Measurements from ENCODE around the gene ZBTB16.

ZBTB16 gene

DNA sequence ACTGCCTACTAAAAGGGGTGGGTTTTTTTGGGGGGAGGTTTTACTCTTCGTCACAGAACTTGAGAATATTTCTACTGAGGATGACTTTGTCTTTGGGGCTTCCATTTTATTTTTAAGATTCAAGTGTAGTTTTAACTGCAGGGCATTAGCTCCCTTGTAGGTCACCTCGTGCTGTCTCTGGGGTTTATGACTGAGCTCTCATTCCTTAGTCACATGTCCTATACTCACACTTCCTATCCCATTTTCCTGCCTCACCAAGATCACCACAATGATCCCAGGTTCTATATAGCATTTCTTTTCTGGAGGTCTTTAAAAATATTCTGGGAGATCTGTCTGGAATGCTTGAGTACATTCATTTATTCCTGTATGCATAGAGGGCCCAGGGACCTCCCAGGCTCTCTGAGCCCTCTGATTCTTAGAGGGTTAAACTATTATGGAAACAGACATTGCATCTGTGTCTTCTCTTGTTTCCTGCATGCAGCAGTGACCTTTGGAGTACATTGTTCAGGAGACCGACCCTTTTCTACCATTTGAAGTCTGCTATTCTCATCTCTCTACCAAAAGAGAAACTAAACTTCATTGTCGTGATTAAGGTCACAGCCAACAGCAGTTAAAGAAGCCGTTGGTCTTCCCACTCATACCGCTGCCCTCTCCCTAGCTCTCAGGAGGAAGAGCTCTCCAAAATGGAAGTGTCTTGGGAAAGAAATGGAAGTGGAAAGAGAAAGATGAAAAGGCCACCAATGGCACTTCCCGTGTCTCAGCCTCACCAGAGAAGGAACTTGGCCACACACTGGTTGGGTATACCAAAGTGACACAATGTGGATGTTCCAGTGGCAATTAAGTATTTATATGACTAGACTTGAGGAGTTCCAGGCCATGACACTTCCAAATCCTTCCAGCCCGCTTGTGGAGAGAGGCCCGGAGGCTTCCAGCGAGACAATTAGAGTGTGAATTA lies 77.5 kb downstream of the ZBTB16 start:
- TF ChIP-seq, protein P1, sequence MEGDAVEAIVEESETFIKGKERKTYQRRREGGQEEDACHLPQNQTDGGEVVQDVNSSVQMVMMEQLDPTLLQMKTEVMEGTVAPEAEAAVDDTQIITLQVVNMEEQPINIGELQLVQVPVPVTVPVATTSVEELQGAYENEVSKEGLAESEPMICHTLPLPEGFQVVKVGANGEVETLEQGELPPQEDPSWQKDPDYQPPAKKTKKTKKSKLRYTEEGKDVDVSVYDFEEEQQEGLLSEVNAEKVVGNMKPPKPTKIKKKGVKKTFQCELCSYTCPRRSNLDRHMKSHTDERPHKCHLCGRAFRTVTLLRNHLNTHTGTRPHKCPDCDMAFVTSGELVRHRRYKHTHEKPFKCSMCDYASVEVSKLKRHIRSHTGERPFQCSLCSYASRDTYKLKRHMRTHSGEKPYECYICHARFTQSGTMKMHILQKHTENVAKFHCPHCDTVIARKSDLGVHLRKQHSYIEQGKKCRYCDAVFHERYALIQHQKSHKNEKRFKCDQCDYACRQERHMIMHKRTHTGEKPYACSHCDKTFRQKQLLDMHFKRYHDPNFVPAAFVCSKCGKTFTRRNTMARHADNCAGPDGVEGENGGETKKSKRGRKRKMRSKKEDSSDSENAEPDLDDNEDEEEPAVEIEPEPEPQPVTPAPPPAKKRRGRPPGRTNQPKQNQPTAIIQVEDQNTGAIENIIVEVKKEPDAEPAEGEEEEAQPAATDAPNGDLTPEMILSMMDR (IDR thresholded peaks at IDR 0.05; ENCODE audit: extremely low read depth, insufficient read depth, missing control alignments) = no peak
- in situ Hi-C loops (cut with MboI; ENCODE audit: low pct_unique_long_range_greater_than_20kb, low sequenced_read_pairs, unreplicated experiment) = no loop called here
- DNase-seq (ENCODE audit: low spot score) = no peak

DNA sequence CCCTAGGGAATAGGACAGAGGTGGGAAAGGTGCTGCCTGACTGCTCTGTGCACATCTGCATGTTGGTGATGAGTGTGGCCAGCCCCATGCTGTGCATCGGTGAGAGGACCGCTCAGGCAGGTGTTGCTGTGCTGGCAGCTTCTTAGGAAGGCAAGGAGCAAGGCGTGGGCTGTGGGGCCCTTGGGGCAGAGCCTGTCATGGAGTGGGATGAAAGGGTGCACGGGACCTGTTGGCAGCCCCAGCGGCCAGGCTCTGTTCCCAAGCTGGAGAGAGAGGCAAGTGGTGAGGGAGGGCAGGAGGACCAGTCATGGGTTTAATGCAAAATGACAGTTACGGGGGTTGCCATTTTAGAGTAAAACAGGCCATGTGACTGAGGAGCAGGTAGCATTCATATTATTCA lies 78.3 kb downstream of the ZBTB16 start:
- TF ChIP-seq, protein P1 (IDR thresholded peaks at IDR 0.05; ENCODE audit: extremely low read depth, insufficient read depth, missing control alignments) = no peak
- no peak for DNase-seq (ENCODE audit: low spot score)
- in situ Hi-C loops (cut with MboI; ENCODE audit: low pct_unique_long_range_greater_than_20kb, low sequenced_read_pairs, unreplicated experiment) = no loop called here

DNA sequence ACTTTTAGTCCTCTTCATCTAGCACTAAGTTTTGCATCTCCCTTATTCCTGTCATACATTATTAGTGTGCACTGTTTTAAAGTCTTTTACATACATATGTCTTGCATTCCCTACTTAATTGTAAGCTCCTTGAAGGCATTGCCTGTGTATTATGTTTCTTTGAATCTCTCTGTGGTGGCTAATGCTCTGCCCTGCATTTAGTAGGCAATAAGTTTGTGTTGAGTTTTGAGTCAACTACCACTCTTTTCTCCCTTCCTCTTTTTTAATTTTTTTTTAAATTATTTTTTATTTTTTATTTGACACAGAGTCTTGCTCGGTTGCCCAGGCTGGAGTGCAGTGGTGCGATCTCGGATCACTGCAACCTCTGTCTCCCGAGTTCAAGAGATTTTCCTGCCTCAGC lies 78.9 kb downstream of the ZBTB16 start:
- TF ChIP-seq, protein P1 (IDR thresholded peaks at IDR 0.05; ENCODE audit: extremely low read depth, insufficient read depth, missing control alignments) = no peak
- no peak for DNase-seq (ENCODE audit: low spot score)
- in situ Hi-C loops (cut with MboI; ENCODE audit: low pct_unique_long_range_greater_than_20kb, low sequenced_read_pairs, unreplicated experiment) = no loop called here

DNA sequence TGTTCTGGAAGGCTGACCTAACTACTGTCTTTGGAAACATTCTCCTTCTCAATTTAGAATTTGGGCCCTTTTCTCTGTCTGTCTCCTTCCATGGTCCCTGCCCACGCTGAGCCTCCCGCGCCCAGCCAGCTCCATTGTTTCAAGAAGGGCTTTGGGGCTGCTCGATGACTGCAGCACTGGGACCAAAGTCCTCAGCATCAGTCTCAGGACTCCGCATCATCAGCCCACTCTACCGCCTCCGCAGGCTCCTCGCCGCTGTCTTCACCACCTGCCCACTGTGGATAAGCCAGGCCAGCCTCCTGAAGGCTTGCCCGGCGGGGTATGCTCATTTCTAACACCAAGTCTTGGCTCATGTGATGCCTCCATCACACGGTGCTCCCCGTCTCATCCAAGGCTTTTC lies 81.3 kb downstream of the ZBTB16 start:
- in situ Hi-C loops (cut with MboI; ENCODE audit: low pct_unique_long_range_greater_than_20kb, low sequenced_read_pairs, unreplicated experiment) = no loop called here
- DNase-seq (ENCODE audit: low spot score) = no peak
- TF ChIP-seq, protein P1 (IDR thresholded peaks at IDR 0.05; ENCODE audit: extremely low read depth, insufficient read depth, missing control alignments) = no peak

DNA sequence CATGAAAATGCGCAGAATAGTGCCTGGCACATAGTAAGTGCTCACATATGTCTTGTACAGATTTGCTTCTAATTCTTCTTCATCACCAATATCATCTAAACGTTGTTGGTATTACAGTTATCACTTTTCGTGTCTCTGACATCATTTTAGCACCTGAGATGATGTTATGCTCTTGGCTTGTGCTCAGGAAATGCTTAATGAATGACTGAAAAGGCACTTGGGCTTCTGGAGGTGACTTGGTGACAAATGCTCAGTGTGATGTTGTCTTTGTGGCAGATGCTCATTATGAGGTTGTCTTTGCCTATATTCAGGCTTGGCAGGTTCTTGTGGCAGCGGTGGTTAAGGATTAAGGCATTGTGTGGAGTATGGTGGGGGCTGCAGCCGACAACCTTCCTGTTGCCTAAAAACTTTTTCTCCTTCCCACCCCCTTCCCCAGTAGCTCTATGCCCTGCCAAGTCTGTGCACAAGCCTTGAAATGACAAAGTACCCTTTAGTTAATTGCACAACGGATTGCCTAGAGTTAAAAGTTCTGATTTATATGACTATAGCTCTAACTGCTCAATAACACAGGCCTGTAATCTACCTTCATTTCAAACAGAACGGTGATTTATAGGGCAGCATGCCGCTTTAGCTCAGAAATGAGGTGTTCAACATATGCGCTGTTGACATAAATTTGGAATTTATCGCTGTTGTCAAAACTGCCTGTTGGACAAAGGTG lies 82.5 kb downstream of the ZBTB16 start:
- DNase-seq (ENCODE audit: low spot score) = no peak
- TF ChIP-seq, protein P1 (IDR thresholded peaks at IDR 0.05; ENCODE audit: extremely low read depth, insufficient read depth, missing control alignments) = no peak
- in situ Hi-C loops (cut with MboI; ENCODE audit: low pct_unique_long_range_greater_than_20kb, low sequenced_read_pairs, unreplicated experiment) = no loop called here

DNA sequence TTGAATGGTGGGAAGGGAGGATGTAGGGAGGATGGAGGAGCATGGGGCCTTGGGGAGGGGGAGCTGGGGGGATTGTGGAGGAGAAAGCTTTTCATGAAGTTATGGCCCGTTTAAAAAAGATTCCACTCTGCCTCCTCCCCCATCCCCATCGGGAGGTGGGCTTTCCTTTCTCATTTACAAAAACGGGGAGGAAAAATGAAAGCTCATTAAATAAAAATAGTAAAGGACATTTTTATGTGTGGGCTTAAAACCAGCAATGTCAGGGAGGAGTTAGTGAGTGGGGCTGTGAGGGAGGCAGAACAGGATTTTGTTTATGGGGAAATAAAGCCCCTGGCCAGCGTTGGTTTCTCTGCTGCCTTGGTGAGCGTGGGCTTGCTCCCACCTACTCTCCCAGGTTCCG lies 83.2 kb downstream of the ZBTB16 start:
- no peak for DNase-seq (ENCODE audit: low spot score)
- TF ChIP-seq, protein P1 (IDR thresholded peaks at IDR 0.05; ENCODE audit: extremely low read depth, insufficient read depth, missing control alignments) = no peak
- in situ Hi-C loops (cut with MboI; ENCODE audit: low pct_unique_long_range_greater_than_20kb, low sequenced_read_pairs, unreplicated experiment) = no loop called here
